K562 (cell line): ENCODE results near the gene PVALEF. TPM values are rescaled to one million over a fixed set of nuclear protein-coding genes. Genes with fewer than 3 reads are reported as not detected.

ENCODE experiments used
- ATAC-seq: fragments of 200-7000 bp; cut with Tn5 transposase; 3 replicates; pipeline ENCODE4 v1.9.1; 2020; ENCODE audit warnings: moderate library complexity
- BruUV-seq: library from RNA; stranded (reverse); fragments of 400-500 nt; replicated peaks from 2 replicates; lab custom pipeline; 2021; lab: Mats Ljungman, UMichigan
- CTCF ChIA-PET: fragments of 300-600 bp; formaldehyde crosslinking; extraction: SDS; loops from one replicate; lab custom pipeline; 2021; ENCODE audit warnings: low intra/inter-chr PET ratio; lab: Yijun Ruan, JAX
- POLR2A ChIA-PET: fragments of 300-600, 350-650 bp; sonication (Branson Sonifier 250); formaldehyde crosslinking; extraction: SDS; loops from one replicate; lab custom pipeline; 2021; ENCODE audit warnings: antibody characterized with exemption, inconsistent platforms; lab: Yijun Ruan, JAX
- DNase-seq, 4 experiments: peaks; one replicate each; pipeline versions ENCODE4 v3.0.0 to v3.0.0-alpha.2; 2011 to 2018; ENCODE audit warnings: low spot score in 3 of 4, mixed read lengths in 3 of 4; ENCODE audit errors: extremely low read depth in 1 of 4
- FAIRE-seq: peaks from 2 replicates; lab custom pipeline; 2011; peaks lifted over from hg19 to GRCh38; lab: Jason Lieb, UNC
- H2AFZ ChIP-seq: 2 replicates; pipeline ENCODE4 v1.6.0; 2011; ENCODE audit warnings: low read depth, low read length, control low read depth, inconsistent platforms
- H3K27ac ChIP-seq: fragments of 200-600 bp; 3 replicates; pipeline ENCODE4 v1.8.0; 2011; ENCODE audit warnings: low read depth, mild to moderate bottlenecking, control low read depth, inconsistent platforms, low read length, moderate library complexity, mixed read lengths; ENCODE audit errors: extremely low read depth
- H3K27me3 ChIP-seq, 2 experiments: fragments of 300-600 bp in 1 of 2; 2 replicates in 1 of 2; 3 replicates in 1 of 2; pipeline versions ENCODE4 v1.6.0 to v1.8.0; 2011; ENCODE audit warnings: inconsistent platforms in 2 of 2, low read length in 2 of 2, mild to moderate bottlenecking in 1 of 2, mixed read lengths in 1 of 2, moderate library complexity in 1 of 2; ENCODE audit not compliant: control insufficient read depth in 2 of 2, insufficient read depth in 2 of 2
- H3K36me3 ChIP-seq: fragments of 300-600 bp; 3 replicates; pipeline ENCODE4 v1.8.0; 2011; ENCODE audit warnings: mild to moderate bottlenecking, low read length, inconsistent platforms; ENCODE audit not compliant: control insufficient read depth, insufficient read depth
- H3K4me1 ChIP-seq, 2 experiments: fragments of 200-600 bp in 1 of 2; replicated peaks in 1 of 2; 2 replicates in 1 of 2; 3 replicates in 1 of 2; pipeline versions ENCODE4 v1.5.1 to v1.8.0; 2011; ENCODE audit warnings: inconsistent platforms in 2 of 2, low read length in 2 of 2, mild to moderate bottlenecking in 1 of 2, mixed read lengths in 1 of 2, moderate library complexity in 1 of 2; ENCODE audit not compliant: control insufficient read depth in 2 of 2, insufficient read depth in 2 of 2
- H3K4me2 ChIP-seq: 2 replicates; pipeline ENCODE4 v1.6.1; 2011; ENCODE audit warnings: low read length, control low read depth, inconsistent platforms, mixed read lengths; ENCODE audit not compliant: insufficient read depth
- H3K4me3 ChIP-seq: fragments of 200-600 bp; sonication (generic), shearing (Covaris generic); 2 replicates; pipeline ENCODE4 v1.5.1; 2016; ENCODE audit warnings: control low read depth, inconsistent platforms
- H3K79me2 ChIP-seq: fragments of 200-600 bp; 3 replicates; pipeline ENCODE4 v1.8.0; 2011; ENCODE audit warnings: low read length, inconsistent platforms; ENCODE audit not compliant: control insufficient read depth, insufficient read depth
- H3K9ac ChIP-seq, 2 experiments: 2 replicates each; pipeline versions ENCODE4 v1.6.0 to v1.6.1; 2011; ENCODE audit warnings: low read depth in 2 of 2, low read length in 2 of 2, control low read depth in 1 of 2, inconsistent platforms in 1 of 2, mild to moderate bottlenecking in 1 of 2, mixed read lengths in 1 of 2; ENCODE audit not compliant: insufficient read depth in 1 of 2
- H3K9me1 ChIP-seq: one replicate; pipeline ENCODE4 v1.6.0; 2011; ENCODE audit warnings: inconsistent platforms, mild to moderate bottlenecking, low read length, moderate library complexity; ENCODE audit not compliant: control insufficient read depth, insufficient read depth
- H3K9me3 ChIP-seq: replicated peaks from 2 replicates; pipeline ENCODE4 v1.5.1; 2011; ENCODE audit warnings: low read depth, low read length, inconsistent platforms; ENCODE audit not compliant: control insufficient read depth, insufficient read depth
- H4K20me1 ChIP-seq: replicated peaks from 2 replicates; pipeline ENCODE4 v1.6.1; 2011; ENCODE audit warnings: low read length, inconsistent platforms, mixed read lengths; ENCODE audit not compliant: control insufficient read depth, insufficient read depth
- ARHGAP35 ChIP-seq: fragments of 450-650 bp; IDR thresholded peaks from 2 replicates; pipeline ENCODE4 v1.6.1; 2018; ENCODE audit not compliant: partially characterized antibody
- NR1H2 ChIP-seq: sonication (generic); formaldehyde crosslinking; IDR thresholded peaks from 2 replicates; pipeline ENCODE4 v1.4.0; 2020; ENCODE audit warnings: mild to moderate bottlenecking, missing genetic modification reagents
- WGBS: fragments of 100-300 bp; shearing (Covaris generic); methylation state at CpG from one replicate; pipeline ENCODE4 v1.1.6; 2016; ENCODE audit warnings: low coverage, mixed read lengths; ENCODE audit not compliant: insufficient coverage; ENCODE audit errors: missing lambda C conversion rate; 5-methylcytosine and 5-hydroxymethylcytosine counted together
- in situ Hi-C: fragments of 300-500 bp; cut with MboI; formaldehyde crosslinking; loops from 4 replicates; pipeline ENCODE4 v1.15.0; 2018; ENCODE audit warnings: inconsistent platforms, mixed read lengths
- intact Hi-C: fragments of 100-400 bp; cut with micrococcal nuclease; formaldehyde crosslinking; loops from 2 replicates; pipeline ENCODE4 v1.14.2; 2022
- polyA plus RNA-seq, 8 experiments: library from polyadenylated mRNA; depleted of rRNA in 4 of 8; stranded (reverse) in 5 of 8; unstranded in 3 of 8; fragments of >200 nt; fragmentation: Nextera tagmentation in 2 of 8; fragmentation: Illumina TruSeq in 1 of 8; extraction: Ambion mirVana in 2 of 8; extraction: Trizol in 1 of 8; gene quantifications; 2 replicates each; pipeline versions ENCODE4 v1.2.1 to v1.2.3, GENCODE V29; 2011 to 2014; ENCODE audit warnings: inconsistent platforms in 1 of 8, missing spikeins in 1 of 8
- total RNA-seq, 7 experiments: library from RNA; depleted of rRNA in 6 of 7; stranded (reverse); fragments of >200 nt in 6 of 7; fragmentation: Illumina TruSeq in 2 of 7; extraction: Trizol in 2 of 7; gene quantifications; 2 replicates each; pipeline versions ENCODE4 v1.2.1 to v1.2.3, GENCODE V29; 2011 to 2021; ENCODE audit warnings: low replicate concordance in 1 of 7
- TF ChIP-seq, protein P1 (sequence below): fragments of 450-650 bp; IDR thresholded peaks from one replicate; pipeline ENCODE4 v1.6.1; 2018; ENCODE audit warnings: mild to moderate bottlenecking, moderate library complexity; ENCODE audit not compliant: partially characterized antibody
- TF ChIP-seq, protein P2 (sequence below): sonication (generic); formaldehyde crosslinking; IDR thresholded peaks from 2 replicates; pipeline ENCODE4 v1.8.1; 2023; ENCODE audit warnings: mild to moderate bottlenecking, missing genetic modification reagents

PVALEF gene
- total and polyA plus RNA-seq, 9 of the 15 experiments (the other 6 are each of a cell fraction or from before 2014, with no cell fraction given), result not detected

DNA sequence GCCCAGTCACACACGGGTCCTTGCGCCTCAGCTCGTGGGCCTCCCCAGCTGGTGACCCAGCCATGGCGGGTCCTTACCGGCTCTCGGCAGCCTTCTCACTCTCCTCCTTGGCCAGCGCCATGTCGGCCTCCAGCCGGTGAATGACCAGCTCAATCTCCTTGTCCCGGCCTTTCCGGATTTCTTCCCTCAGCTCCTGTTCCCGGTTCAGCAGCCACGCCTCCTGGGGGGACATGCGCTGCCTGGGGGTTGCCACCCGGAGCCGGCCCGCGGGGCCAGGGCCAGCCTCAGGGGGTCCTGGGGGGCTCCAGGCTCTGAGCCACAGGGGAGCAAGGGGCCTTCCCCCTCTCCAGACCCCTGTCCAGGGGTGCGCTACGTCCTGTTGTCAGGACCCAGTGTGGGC, 25.8 kb downstream of the PVALEF start:
- H3K4me3 ChIP-seq, result no peak overlapping the region
- H3K36me3 ChIP-seq, result peaks cover 2% of the 10 kb centered on the region; the same call in 1 of the 3 replicates
- DNase-seq, result no peak
- intact Hi-C loops (no loop called here), in situ Hi-C loops (no loop called here)
- H3K9ac ChIP-seq, result no peak overlapping the region
- H3K4me2 ChIP-seq, result no peak overlapping the region
- peaks cover 10 to 78% of the 10 kb centered on the region in 2 experiments for H3K4me1 ChIP-seq
- no peak for FAIRE-seq
- CTCF ChIA-PET, result no interaction called here
- no peak overlapping the region for H3K27ac ChIP-seq
- POLR2A ChIA-PET, result interaction anchor here (0.7 to 1.3 kb wide), 2 partner anchors 10 to 42 kb away, joined by 3 read pairs; no protein-coding TSS in a partner anchor
- no peaks in the 10 kb centered on the region for H3K79me2 ChIP-seq
- TF ChIP-seq, protein P1, sequence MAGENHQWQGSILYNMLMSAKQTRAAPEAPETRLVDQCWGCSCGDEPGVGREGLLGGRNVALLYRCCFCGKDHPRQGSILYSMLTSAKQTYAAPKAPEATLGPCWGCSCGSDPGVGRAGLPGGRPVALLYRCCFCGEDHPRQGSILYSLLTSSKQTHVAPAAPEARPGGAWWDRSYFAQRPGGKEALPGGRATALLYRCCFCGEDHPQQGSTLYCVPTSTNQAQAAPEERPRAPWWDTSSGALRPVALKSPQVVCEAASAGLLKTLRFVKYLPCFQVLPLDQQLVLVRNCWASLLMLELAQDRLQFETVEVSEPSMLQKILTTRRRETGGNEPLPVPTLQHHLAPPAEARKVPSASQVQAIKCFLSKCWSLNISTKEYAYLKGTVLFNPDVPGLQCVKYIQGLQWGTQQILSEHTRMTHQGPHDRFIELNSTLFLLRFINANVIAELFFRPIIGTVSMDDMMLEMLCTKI, result no peak
- TF ChIP-seq, protein P2, sequence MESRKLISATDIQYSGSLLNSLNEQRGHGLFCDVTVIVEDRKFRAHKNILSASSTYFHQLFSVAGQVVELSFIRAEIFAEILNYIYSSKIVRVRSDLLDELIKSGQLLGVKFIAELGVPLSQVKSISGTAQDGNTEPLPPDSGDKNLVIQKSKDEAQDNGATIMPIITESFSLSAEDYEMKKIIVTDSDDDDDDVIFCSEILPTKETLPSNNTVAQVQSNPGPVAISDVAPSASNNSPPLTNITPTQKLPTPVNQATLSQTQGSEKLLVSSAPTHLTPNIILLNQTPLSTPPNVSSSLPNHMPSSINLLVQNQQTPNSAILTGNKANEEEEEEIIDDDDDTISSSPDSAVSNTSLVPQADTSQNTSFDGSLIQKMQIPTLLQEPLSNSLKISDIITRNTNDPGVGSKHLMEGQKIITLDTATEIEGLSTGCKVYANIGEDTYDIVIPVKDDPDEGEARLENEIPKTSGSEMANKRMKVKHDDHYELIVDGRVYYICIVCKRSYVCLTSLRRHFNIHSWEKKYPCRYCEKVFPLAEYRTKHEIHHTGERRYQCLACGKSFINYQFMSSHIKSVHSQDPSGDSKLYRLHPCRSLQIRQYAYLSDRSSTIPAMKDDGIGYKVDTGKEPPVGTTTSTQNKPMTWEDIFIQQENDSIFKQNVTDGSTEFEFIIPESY, result peak; percentile 64; the same call in 1 of the 2 replicates
- TF ChIP-seq ARHGAP35 (no peak), NR1H2 (CRISPR knock-in tag) (no peak)
- H4K20me1 ChIP-seq, result no peaks in the 10 kb centered on the region
- no peak overlapping the region for H2AFZ ChIP-seq
- no peaks in the 10 kb centered on the region for H3K9me1 ChIP-seq
- no TSS peak for BruUV-seq
- ATAC-seq, result no peak
- no peaks in the 10 kb centered on the region for H3K9me3 ChIP-seq
- WGBS, result 78% methylated on average over 14 of the region's 20 CpGs
- no peaks in the 10 kb centered on the region for H3K27me3 ChIP-seq
